ENCODE data around the gene GNG10.
A peak's percentile ranks its signal among the peaks of the same experiment; 100 is the strongest.
"Not testable (repeated sequence)": the region's sequence is repeated elsewhere in the genome, so short reads cannot be mapped to it uniquely, and the experiment has no call there.

Gene GNG10

GRCh38 chr9:111649016-111649415 lies 12.4 kb upstream of the GNG10 start:
- no peak for DNase-seq (ENCODE audit: low read depth)

GRCh38 chr9:111657051-111657450 lies 4.4 kb upstream of the GNG10 start:
- DNase-seq (ENCODE audit: low read depth): no peak

- no peak for DNase-seq (ENCODE audit: low read depth)
Measured at GRCh38 chr9:111658943-111659342, 2.5 kb upstream of the GNG10 start.

- no peak for DNase-seq (ENCODE audit: low read depth)
Measured at GRCh38 chr9:111659691-111660090, 1.7 kb upstream of the GNG10 start.

GRCh38 chr9:111661802-111662521 lies 557 bp downstream of the GNG10 start:
- DNase-seq (ENCODE audit: low read depth): peak; percentile 5

GRCh38 chr9:111662576-111663300 lies 1.3 kb downstream of the GNG10 start:
- no peak for DNase-seq (ENCODE audit: low read depth)

GRCh38 chr9:111663301-111663823 lies 2.0 kb downstream of the GNG10 start:
- no peak for DNase-seq (ENCODE audit: low read depth)

- no peak for DNase-seq (ENCODE audit: low read depth)
Measured at GRCh38 chr9:111668026-111668573, 6.7 kb downstream of the GNG10 start.

- not testable (repeated sequence) for DNase-seq (ENCODE audit: low read depth)
Measured at GRCh38 chr9:111668601-111669000, 7.2 kb downstream of the GNG10 start.

GRCh38 chr9:111674319-111674718 lies 12.9 kb downstream of the GNG10 start:
- DNase-seq (ENCODE audit: low read depth): no peak

GRCh38 chr9:111676116-111676515 lies 14.7 kb downstream of the GNG10 start:
- DNase-seq (ENCODE audit: low read depth): no peak

- no peak for DNase-seq (ENCODE audit: low read depth)
Measured at GRCh38 chr9:111678293-111678692, 16.9 kb downstream of the GNG10 start.

GRCh38 chr9:111679199-111679598 lies 17.8 kb downstream of the GNG10 start:
- no peak for DNase-seq (ENCODE audit: low read depth)

GRCh38 chr9:111683392-111683791 lies 22.0 kb downstream of the GNG10 start:
- DNase-seq (ENCODE audit: low read depth): no peak

GRCh38 chr9:111691672-111692329 lies 30.4 kb downstream of the GNG10 start:
- DNase-seq (ENCODE audit: low read depth): no peak

GRCh38 chr9:111696796-111697195 lies 35.4 kb downstream of the GNG10 start:
- no peak for DNase-seq (ENCODE audit: low read depth)

GRCh38 chr9:111700776-111701175 lies 39.4 kb downstream of the GNG10 start:
- no peak for DNase-seq (ENCODE audit: low read depth)

- no peak for DNase-seq (ENCODE audit: low read depth)
Measured at GRCh38 chr9:111704503-111704902, 43.1 kb downstream of the GNG10 start.

- DNase-seq (ENCODE audit: low read depth): no peak
Measured at GRCh38 chr9:111711548-111711947, 50.1 kb downstream of the GNG10 start.

- no peak for DNase-seq (ENCODE audit: low read depth)
Measured at GRCh38 chr9:111712369-111712768, 51.0 kb downstream of the GNG10 start.

- no peak for DNase-seq (ENCODE audit: low read depth)
Measured at GRCh38 chr9:111715471-111715870, 54.1 kb downstream of the GNG10 start.

- no peak for DNase-seq (ENCODE audit: low read depth)
Measured at GRCh38 chr9:111719541-111719940, 58.1 kb downstream of the GNG10 start.
